ENCODE results near the gene KRT2. TPM values are rescaled to one million over a fixed set of nuclear protein-coding genes. Genes with fewer than 3 reads are reported as not detected.

KRT2 gene
- total and polyA plus RNA-seq, 9 of the 15 experiments (the other 6 are each of a cell fraction or from before 2014, with no cell fraction given), result 0.03 to 0.69 (median 0.07) TPM; not detected in 2

- Histone ChIP-seq H3K9me1 (ENCODE audit: control insufficient read depth, insufficient read depth, low read length) (no peaks in the 10 kb centered on the region), H3K27me3 (ENCODE audit: control insufficient read depth in 2 of 2, insufficient read depth in 2 of 2, low read length in 2 of 2) (peaks cover 7 to 39% of the 10 kb centered on the region in 2 experiments; a peak in 4 of 5 replicates), H3K9ac (ENCODE audit: insufficient read depth in 1 of 2, low read depth in 2 of 2, low read length in 2 of 2) (no peak overlapping the region), H3K4me1 (replicated peaks in 1 of 2; ENCODE audit: control insufficient read depth in 2 of 2, insufficient read depth in 2 of 2, low read length in 2 of 2) (peaks cover 0 to 4% of the 10 kb centered on the region in 2 experiments; a peak in 3 of 5 replicates), H3K9me3 (replicated peaks; ENCODE audit: control insufficient read depth, insufficient read depth, low read depth, low read length) (no peaks in the 10 kb centered on the region), H3K36me3 (ENCODE audit: control insufficient read depth, insufficient read depth, low read length) (no peaks in the 10 kb centered on the region), H3K79me2 (ENCODE audit: control insufficient read depth, insufficient read depth, low read length) (no peaks in the 10 kb centered on the region), H3K4me3 (no peak overlapping the region), H2AFZ (ENCODE audit: low read depth, low read length) (no peak overlapping the region), H4K20me1 (replicated peaks; ENCODE audit: control insufficient read depth, insufficient read depth, low read length) (0 out of 2 replicates have a peak, but pooled peaks cover 2% of the 10 kb centered on the region), H3K27ac (ENCODE audit: extremely low read depth, low read depth, low read length) (no peak overlapping the region), H3K4me2 (ENCODE audit: insufficient read depth, low read length) (no peak overlapping the region)
- ATAC-seq, result no peak
- no peak for DNase-seq (ENCODE audit: extremely low read depth in 1 of 4, low spot score in 3 of 4)
- in situ Hi-C loops (cut with MboI), result no loop called here
- CTCF ChIA-PET (ENCODE audit: low intra/inter-chr PET ratio), result interaction anchor here (0.5 kb wide), 1 partner anchor 439 kb away, joined by 6 read pairs; no protein-coding TSS in a partner anchor
- no TSS peak for BruUV-seq (replicated peaks)
- POLR2A ChIA-PET, result no interaction called here
- intact Hi-C loops (cut with micrococcal nuclease), result no loop called here
- WGBS (ENCODE audit: insufficient coverage, low coverage, missing lambda C conversion rate), result 19% methylated on average over 6 of the region's 6 CpGs
- no peak for FAIRE-seq
- TF ChIP-seq ZC3H4 (CRISPR knock-in tag; IDR thresholded peaks at IDR 0.05; ENCODE audit: borderline replicate concordance) (no peak), MCM2 (IDR thresholded peaks at IDR 0.05; ENCODE audit: low read depth) (no peak), DPF2 (IDR thresholded peaks at IDR 0.05) (no peak), CTCFL (IDR thresholded peaks at IDR 0.05; ENCODE audit: borderline replicate concordance, insufficient read depth, low read depth, low read length, poor library complexity, severe bottlenecking) (no peak), SP1 (CRISPR knock-in tag; IDR thresholded peaks at IDR 0.05) (no peak), ZNF354B (CRISPR knock-in tag; IDR thresholded peaks at IDR 0.05) (no peak), TAF7 (tag; IDR thresholded peaks at IDR 0.05) (no peak), IRF1 (CRISPR knock-in tag; IDR thresholded peaks at IDR 0.05; ENCODE audit: borderline replicate concordance) (no peak), MXD1 (CRISPR knock-in tag; IDR thresholded peaks at IDR 0.05; ENCODE audit: borderline replicate concordance, poor library complexity, severe bottlenecking) (no peak), ZNF79 (CRISPR knock-in tag; IDR thresholded peaks at IDR 0.05; ENCODE audit: low read depth) (no peak), KDM4B (IDR thresholded peaks at IDR 0.05; ENCODE audit: borderline replicate concordance in 2 of 2, low read depth in 1 of 2) (no peak), TEAD4 (IDR thresholded peaks at IDR 0.05; ENCODE audit: low read length) (no peak), TEAD4 (CRISPR knock-in tag; IDR thresholded peaks at IDR 0.05; ENCODE audit: borderline replicate concordance) (no peak), ZNF280A (IDR thresholded peaks at IDR 0.05; ENCODE audit: low read depth, partially characterized antibody) (no peak), GMEB1 (CRISPR knock-in tag; IDR thresholded peaks at IDR 0.05) (no peak)
These were observed 36.7 kb downstream of the KRT2 start for GRCh38 chr12:52615208-52615868.

Measured in K562 (cell line).